Gastroesophageal sphincter (tissue), 4 donors: Measurements from ENCODE around the gene PIF1. TPM values are rescaled to one million over a fixed set of nuclear protein-coding genes. Genes with fewer than 3 reads are reported as not detected.
A peak's percentile ranks its signal among the peaks of the same experiment; 100 is the strongest.

ENCODE experiments used
- ATAC-seq: fragments of 150-250 bp; one replicate; pipeline ENCODE4 v1.9.1; 2016; ENCODE audit warnings: mild to moderate bottlenecking, moderate library complexity
- H3K27ac ChIP-seq, 4 donors: fragments of 200-600 bp; sonication (generic) in 3 of 4; 1 replicate in 3 of 4; 2 replicates in 1 of 4; pipeline ENCODE4 v1.5.1; 2016 to 2019
- H3K27me3 ChIP-seq: fragments of 200-600 bp; sonication (generic); one replicate; pipeline ENCODE4 v1.5.1; 2019
- H3K36me3 ChIP-seq, 2 donors: fragments of 200-600 bp; sonication (generic); one replicate each; pipeline ENCODE4 v1.5.1; 2019; ENCODE audit warnings: control low read depth in 1 of 2
- H3K4me1 ChIP-seq, 3 donors: fragments of 200-600 bp; sonication (generic); 1 replicate in 2 of 3; 2 replicates in 1 of 3; pipeline ENCODE4 v1.5.1; 2016 to 2019; ENCODE audit warnings: control low read depth in 2 of 3
- H3K4me3 ChIP-seq, 2 donors: fragments of 200-600 bp; sonication (generic); one replicate each; pipeline ENCODE4 v1.5.1; 2019; ENCODE audit warnings: mild to moderate bottlenecking in 1 of 2, moderate library complexity in 1 of 2
- H3K9me3 ChIP-seq, 3 donors: fragments of 200-600 bp; sonication (generic); one replicate each; pipeline ENCODE4 v1.5.1; 2017 to 2019; ENCODE audit warnings: control low read depth in 2 of 3
- CTCF ChIP-seq, 4 experiments: fragments of 200-600 bp in 2 of 4; fragments of 450-650 bp in 2 of 4; sonication (generic) in 1 of 4; IDR thresholded peaks; one replicate each; pipeline ENCODE4 v1.5.1; 2017 to 2019; ENCODE audit warnings: antibody characterized with exemption in 4 of 4, mild to moderate bottlenecking in 2 of 4, moderate library complexity in 2 of 4
- EP300 ChIP-seq: sonication (generic); formaldehyde crosslinking; IDR thresholded peaks from one replicate; pipeline ENCODE4 v1.6.1; 2017; ENCODE audit warnings: antibody characterized with exemption, mild to moderate bottlenecking
- POLR2A ChIP-seq, 2 donors: fragments of 450-650 bp; IDR thresholded peaks; one replicate each; pipeline ENCODE4 v1.6.1; 2017; ENCODE audit warnings: antibody characterized with exemption in 2 of 2, mild to moderate bottlenecking in 2 of 2, moderate library complexity in 1 of 2
- POLR2AphosphoS5 ChIP-seq: sonication (generic); formaldehyde crosslinking; IDR thresholded peaks from one replicate; pipeline ENCODE4 v1.6.1; 2017; ENCODE audit warnings: antibody characterized with exemption
- WGBS, 2 donors: methylation state at CpG; one replicate each; pipeline ENCODE4 v1.1.5; 2018; ENCODE audit warnings: low coverage in 1 of 2; 5-methylcytosine and 5-hydroxymethylcytosine counted together
- total RNA-seq, 4 donors: library from RNA; depleted of rRNA; stranded (reverse); fragments of >200 nt; gene quantifications; one replicate each; pipeline ENCODE4 v1.1.0, GENCODE V29; 2016

Gene PIF1
- total RNA-seq, 4 donors from 2014 or later, result 1.6 to 3.4 (median 2.3) TPM

DNA sequence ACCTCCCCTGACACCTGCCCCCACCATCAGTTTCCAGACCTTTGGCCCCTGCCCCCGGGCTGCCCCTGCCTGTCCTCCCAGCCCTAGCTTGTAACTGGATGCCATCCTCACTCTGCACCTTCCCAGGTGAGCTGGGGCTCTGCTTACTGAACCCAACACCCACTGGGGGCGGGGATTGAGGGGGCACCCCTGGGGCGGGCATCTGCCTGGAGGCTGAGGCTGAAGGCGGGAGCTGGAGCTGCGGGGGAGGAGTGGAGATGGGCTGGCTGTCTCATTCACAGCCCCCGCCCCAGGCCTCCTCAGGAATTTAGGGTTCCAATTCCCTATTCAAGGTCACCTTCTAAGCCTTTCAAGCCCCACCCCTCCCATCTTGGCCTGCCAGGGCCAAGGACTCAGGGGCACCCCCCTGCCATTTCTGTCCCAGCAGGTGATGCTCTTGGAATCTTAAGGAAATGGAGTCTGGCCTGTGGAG, 17.7 kb downstream of the PIF1 start:
- no CpG with 5 or more reads among the region's 6 CpGs for WGBS, 2 donors
- peak; percentile 20 for ATAC-seq

DNA sequence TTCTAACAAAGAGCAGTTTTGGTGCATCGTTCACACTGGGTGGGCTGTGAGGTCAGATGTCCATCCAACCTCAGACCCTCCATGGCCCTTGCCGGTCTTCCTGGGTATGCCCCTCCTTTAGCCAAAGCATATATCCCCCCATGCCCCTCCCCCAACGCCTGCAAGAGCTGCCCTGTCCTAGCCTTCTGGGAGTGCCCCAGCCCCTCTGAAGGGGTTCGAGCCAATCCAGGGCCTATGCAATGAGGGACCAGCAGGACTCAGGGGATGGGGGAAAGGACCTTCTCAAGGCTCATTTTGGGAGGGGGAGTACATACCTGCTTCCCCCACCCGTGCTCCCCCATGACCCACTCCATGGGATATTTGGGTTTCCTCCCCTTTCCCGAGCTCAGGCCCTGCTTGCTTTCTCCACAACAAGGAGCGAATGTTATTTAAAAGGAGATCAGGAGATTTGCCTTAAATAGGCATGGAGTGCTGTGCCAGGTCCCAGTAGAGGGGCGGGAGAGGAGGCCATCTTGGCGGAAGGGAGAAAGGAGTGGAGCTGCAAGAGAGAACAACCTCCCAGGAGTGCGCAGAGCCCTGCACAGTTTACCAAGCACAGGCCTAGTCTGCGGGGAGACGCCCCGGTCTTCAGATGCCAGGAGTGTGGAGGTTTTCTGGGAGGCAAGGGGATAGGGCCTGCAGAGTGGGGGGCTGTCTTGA, 18.2 kb downstream of the PIF1 start:
- Histone ChIP-seq H3K36me3 (no peaks in the 10 kb centered on the region), H3K4me3 (peak overlapping the region in 1 of 2 donors; percentile 38), H3K4me1 (peaks cover 0 to 66% (median 6%) of the 10 kb centered on the region in 3 donors), H3K27ac (peak overlapping the region; percentile 92 to 94 (median 93)), H3K27me3 (no peaks in the 10 kb centered on the region), H3K9me3 (no peaks in the 10 kb centered on the region)
- WGBS, 2 donors, result 25 to 36% methylated on average over 5 of the region's 13 CpGs
- ATAC-seq, result peak; percentile 71
- TF ChIP-seq POLR2AphosphoS5, result peak; percentile 40
- peak in 1 of 2 donors; percentile 37 for TF ChIP-seq POLR2A (IDR thresholded peaks at IDR 0.05)
- no peak for TF ChIP-seq EP300

More for the DNA sequence above, 17.7 kb downstream of the PIF1 start:
- no peaks in the 10 kb centered on the region for H3K27me3 ChIP-seq
- H3K9me3 ChIP-seq, result no peaks in the 10 kb centered on the region
- H3K4me3 ChIP-seq, result peak overlapping the region in 1 of 2 donors; percentile 38
- H3K36me3 ChIP-seq, result no peaks in the 10 kb centered on the region
- H3K27ac ChIP-seq, result peak overlapping the region; percentile 92 to 94 (median 93)
- TF ChIP-seq POLR2AphosphoS5 (no peak), POLR2A (IDR thresholded peaks at IDR 0.05) (no peak), CTCF (IDR thresholded peaks at IDR 0.05) (no peak), EP300 (no peak)
- H3K4me1 ChIP-seq, result peaks cover 0 to 60% (median 5%) of the 10 kb centered on the region in 3 donors

DNA sequence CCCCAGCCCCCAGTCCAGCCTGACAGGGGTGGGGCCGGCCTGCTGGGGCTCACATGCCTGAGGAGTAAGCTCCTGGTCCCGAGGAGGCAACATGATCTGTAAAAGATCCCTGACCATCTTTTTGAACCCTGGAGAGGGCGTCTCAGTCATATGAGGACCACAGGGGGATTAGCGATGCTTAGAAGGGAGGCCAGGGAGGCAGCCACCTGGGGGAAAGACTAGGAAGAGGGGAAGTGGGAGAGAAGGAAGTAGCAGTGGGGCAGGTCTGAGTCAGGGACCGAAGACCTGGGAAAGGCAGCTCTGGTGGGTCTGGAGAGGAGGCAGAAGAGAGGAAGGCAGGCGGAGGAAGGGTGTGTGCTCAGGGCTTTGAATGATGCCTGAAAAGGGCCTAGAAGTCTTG, 18.9 kb downstream of the PIF1 start:
- Histone ChIP-seq H3K4me3 (peak overlapping the region in 1 of 2 donors; percentile 38), H3K4me1 (peaks cover 0 to 73% (median 11%) of the 10 kb centered on the region in 3 donors), H3K27ac (peak overlapping the region; percentile 92 to 94 (median 93)), H3K9me3 (no peaks in the 10 kb centered on the region), H3K27me3 (no peaks in the 10 kb centered on the region), H3K36me3 (no peaks in the 10 kb centered on the region)
- 53 to 73% methylated on average over 2 of the region's 6 CpGs for WGBS, 2 donors
- no peak for ATAC-seq
- TF ChIP-seq POLR2A (IDR thresholded peaks at IDR 0.05) (no peak), CTCF (IDR thresholded peaks at IDR 0.05) (no peak), POLR2AphosphoS5 (no peak), EP300 (no peak)

- TF ChIP-seq CTCF (IDR thresholded peaks at IDR 0.05), result no peak
- TF ChIP-seq POLR2AphosphoS5, result no peak
- TF ChIP-seq POLR2A (IDR thresholded peaks at IDR 0.05), result no peak
- no peak for TF ChIP-seq EP300
- Histone ChIP-seq H3K36me3 (no peaks in the 10 kb centered on the region), H3K9me3 (no peaks in the 10 kb centered on the region), H3K27me3 (no peaks in the 10 kb centered on the region), H3K4me3 (no peak overlapping the region), H3K4me1 (peaks cover 0 to 61% (median 11%) of the 10 kb centered on the region in 3 donors), H3K27ac (peak overlapping the region in 3 of 4 donors; percentile 50 to 93 (median 83))
- WGBS, 2 donors, result 36 to 50% methylated on average over 1 to 2 of the region's 2 CpGs
- no peak for ATAC-seq
Measured at GRCh38 chr15:64804619-64805018, 20.8 kb downstream of the PIF1 start.

GRCh38 chr15:64803526-64803925, 21.9 kb downstream of the PIF1 start:
- 93% methylated on average over 1 of the region's 1 CpG; no CpG with 5 or more reads in 1 of the 2 donors for WGBS, 2 donors
- no peak for TF ChIP-seq CTCF (IDR thresholded peaks at IDR 0.05)
- TF ChIP-seq EP300, result no peak
- TF ChIP-seq POLR2A (IDR thresholded peaks at IDR 0.05), result no peak
- TF ChIP-seq POLR2AphosphoS5, result no peak

More at GRCh38 chr15:64803526-64803925, 21.9 kb downstream of the PIF1 start:
- no peak for ATAC-seq
- peak overlapping the region in 2 of 4 donors; percentile 83 to 86 for H3K27ac ChIP-seq
- no peak overlapping the region for H3K4me3 ChIP-seq
- no peaks in the 10 kb centered on the region for H3K36me3 ChIP-seq
- peaks cover 0 to 50% (median 11%) of the 10 kb centered on the region in 3 donors for H3K4me1 ChIP-seq
- H3K27me3 ChIP-seq, result no peaks in the 10 kb centered on the region
- H3K9me3 ChIP-seq, result no peaks in the 10 kb centered on the region
